HG02970 (cell line): ENCODE data around the gene PATZ1.

Source experiments
- ATAC-seq: cut with Tn5 transposase; IDR thresholded peaks from one replicate; pipeline ENCODE4 v1.9.1; 2021; ENCODE audit warnings: mild to moderate bottlenecking, moderate library complexity, moderate number of reproducible peaks; ENCODE audit not compliant: unreplicated experiment, low FRiP score

PATZ1 gene

DNA sequence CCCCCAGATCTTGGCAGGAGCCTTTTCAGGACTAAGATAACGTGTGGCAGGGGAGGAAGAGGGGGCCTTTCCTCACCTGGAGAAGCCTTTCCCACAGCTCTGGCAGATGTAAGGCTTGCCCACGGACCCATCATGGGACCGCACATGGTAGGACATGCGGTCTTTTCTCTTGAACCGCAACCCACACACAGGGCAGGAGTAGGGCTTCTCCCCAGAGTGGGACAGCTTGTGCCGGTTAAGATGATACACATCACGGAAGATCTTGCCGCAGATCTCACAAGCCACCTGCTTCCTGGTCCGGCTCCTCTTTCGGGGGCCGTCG, 1.9 kb downstream of the PATZ1 start:
- ATAC-seq = no peak

DNA sequence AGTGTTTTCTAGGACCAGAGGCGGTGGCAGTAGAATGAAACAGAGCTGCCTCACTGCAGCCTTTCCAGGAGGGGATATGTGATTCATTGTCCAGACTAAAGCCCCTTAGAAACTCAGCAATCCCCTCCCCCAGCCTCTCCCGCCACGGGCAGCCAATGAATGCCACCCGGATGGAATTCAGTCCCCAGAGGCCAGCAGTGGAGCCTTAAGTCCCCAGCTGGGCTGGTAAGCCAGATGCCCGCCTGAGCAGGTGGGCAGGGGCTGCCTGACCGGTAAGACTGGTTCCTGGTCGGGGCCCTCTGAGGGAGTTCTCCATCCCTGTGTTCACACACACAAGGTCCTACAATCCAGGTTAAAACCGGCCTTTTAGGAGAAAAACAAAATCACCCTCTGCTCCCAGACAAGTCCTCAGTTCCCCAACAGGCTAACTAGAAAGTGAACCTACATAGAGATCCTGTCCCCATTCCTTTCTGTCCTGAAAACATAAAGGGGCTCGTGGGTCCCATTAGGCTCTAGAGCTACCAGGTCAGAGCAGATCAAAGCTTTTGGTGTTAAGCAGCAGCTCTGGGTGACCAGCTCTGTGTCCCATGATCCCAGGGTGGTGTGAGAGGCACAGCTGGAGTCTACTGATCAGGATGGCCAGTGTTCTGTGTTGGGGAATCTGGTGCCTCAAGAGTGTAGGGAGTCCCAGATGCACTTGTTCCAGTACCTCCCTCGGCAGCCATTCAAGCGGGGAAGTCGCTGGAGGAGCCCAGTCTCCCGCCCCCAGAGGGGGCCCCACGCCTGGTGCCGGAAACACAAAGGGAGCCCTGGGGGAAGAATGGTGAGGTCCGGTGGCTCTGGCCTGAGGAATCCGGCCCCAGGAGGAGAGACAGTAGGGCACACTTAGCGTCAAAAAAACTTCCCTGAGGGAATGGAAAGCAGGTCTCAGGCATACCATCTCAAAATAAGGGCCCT, 2.6 kb downstream of the PATZ1 start:
- no peak for ATAC-seq

DNA sequence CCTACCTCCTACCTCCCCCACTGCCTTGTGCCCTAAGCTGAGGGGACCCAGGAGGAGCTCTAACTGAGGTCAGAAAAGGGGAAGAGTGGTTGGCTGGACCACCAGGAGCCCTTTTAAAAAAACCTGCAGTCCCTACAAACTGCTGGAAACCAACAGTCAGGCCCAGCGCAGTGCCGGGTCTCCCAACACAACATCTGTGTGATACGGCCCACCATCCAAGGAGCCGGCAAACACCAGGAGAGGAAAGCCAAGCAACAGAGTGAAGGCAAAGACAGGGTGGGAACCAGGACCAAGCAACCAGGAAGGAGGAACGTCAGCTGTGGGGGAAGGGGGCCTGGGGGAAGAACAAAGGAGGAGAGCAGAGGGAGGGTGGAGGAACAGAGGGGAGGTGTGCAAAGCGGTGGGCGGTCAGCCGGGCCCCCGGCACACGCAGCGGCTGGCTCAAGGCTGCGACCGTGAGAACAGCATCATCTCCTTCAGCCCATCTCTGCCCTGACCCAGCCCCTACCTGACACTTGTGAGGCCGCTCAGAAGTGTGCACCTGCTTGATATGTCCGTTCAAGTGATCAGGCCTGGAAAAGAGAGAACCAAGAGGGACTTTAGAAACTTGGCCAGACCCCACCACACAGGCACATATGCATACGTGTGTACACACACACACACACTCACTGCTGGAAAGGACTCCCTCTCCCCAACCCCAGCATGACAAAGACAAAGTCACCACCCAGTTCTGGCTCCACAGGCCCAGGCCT, 3.6 kb downstream of the PATZ1 start:
- no peak for ATAC-seq

DNA sequence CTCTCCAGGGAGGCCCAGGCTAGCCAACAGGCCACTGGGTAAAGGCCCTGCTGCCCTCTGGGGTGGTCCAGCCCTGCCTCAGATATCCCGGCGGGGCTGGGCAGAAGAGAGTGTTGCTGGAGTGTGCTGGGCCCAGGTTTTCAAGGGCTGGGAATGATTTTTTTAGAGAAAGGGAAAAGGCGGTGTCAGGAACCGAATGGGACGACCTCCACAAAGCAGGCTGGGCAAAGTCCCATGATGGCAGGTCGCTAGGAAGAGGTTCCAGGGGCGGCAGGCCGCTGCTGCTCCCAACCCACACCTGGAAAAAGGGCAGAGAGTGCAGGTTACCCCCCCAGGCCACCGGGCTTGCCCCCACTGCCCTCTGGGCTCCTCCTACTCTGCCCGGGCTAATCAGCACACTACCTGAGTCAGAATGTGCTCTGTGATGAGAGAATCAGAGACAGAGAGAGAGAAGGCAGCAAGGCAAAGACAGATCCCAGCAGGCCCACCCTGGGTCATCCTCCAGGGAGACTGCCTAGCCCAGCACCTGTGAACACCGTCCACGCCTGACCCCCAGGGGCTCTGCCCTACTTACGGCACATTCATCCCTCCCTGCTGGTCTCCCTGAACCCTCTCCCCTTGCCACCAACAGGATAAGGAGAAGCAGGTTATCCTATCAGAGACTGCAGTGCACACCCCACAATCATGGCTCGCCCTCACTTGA, 4.6 kb downstream of the PATZ1 start:
- ATAC-seq = no peak

DNA sequence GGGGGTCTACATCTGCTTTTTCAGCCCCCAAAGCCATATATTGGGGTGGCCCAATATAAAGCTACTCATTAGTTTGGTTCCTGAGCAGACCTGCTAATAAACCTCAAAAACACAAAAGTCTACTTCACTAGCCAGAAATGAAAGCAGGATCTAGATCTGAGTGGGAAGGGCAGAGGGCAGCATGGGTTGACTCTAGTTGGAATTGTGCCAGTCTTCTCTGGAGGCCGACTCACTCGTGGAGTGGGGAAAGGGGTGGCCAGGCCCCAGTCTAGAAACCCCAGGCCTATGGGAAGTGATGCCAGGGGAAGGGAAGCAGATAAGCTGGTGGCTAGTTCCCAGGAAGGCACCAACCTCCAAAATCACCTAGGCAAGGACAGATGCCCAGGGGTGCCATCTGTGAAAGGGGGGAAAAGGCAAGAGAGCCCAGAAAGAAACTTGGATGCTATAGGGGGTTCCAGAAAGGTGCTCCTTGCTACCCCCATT, 5.3 kb downstream of the PATZ1 start:
- ATAC-seq = no peak

DNA sequence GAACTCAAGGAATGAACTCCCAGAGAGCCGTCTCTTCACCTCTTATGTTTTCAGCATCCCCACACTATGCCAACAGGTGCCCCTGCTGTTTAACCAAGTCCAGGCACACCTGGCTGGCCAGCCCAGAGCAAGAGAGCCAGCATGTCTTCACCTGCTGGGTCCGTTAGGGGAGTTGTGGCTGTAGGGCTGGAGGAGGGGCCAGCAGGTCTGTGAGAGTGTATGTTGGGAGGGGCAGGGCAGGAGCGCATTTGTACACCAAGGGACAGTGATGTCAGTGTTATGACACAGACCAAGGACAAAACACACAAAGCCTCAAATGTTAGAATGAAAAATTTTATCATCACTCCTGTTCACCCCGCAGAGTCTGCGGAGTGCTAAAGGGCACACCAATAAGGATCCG, 5.8 kb downstream of the PATZ1 start:
- ATAC-seq = no peak

DNA sequence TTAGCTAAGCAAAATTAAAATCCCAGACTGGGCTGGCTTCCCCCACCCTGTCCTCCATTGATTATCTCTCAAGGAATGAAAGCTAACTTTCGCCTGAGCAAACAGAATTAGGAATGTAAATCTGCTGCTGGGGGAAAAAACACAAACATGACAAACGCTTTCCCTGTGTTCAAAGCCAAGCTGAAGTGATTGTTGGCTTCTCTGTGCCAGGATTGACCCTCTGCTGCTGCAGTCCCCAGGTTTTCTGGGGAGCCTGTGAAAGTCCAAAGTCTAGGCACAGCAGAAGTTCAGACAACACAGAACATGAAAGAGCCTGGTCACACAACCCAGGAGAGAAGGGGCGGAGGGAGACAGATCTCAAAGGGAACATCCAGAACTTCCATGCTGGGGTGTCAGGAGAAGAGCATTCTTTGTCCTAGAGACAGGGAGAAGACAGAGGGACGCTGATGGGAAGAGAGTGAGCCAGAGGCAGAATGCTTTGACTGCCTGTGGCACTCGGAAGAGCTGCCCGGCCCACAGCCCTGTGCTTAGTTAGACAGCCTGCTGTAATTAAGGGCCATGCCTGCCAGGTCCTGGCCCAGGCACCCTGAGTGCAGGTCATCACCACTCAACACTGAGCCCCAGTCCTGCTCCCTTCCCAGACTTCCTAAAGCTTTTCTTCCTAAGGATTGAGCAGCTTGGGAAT, 6.9 kb downstream of the PATZ1 start:
- no peak for ATAC-seq

DNA sequence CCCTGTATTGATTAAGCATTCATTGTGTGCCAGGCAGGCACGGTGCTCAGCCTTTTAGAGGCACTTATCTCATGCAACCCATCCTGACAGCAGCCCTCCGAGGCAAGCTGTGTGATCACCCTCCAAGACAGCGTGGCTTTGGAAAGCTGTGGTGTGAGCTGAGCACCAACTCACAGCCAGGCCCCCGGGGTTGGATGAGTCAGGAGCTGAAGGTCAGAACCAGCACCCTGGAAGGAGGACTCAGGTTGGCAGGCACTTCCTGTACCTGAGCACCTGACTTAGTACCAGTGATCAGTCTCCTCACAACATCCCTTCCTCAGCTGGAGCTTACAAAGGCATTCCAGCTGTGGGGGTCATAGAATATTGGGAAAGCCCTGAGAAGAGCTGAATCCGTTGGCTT, 9.0 kb downstream of the PATZ1 start:
- ATAC-seq = no peak

DNA sequence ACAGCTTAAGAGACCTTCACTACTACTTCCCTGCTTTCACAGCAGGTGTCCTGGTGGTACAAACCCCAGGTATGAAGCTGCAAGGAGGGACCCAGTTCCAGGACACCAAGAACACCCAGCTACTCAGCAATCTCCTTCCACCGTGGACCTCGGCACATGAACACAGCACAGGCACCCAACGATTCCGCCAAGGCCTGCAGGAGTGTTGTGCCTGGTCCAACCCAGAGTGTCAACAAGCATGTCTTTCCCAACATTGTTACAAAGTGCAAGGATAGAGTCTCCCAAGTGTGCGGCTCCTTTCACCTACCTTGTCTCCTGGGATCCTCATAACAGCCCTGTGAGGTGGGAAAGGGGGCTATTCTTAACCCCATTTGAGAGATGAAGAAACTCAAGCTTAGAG, 11.8 kb downstream of the PATZ1 start:
- ATAC-seq = no peak

DNA sequence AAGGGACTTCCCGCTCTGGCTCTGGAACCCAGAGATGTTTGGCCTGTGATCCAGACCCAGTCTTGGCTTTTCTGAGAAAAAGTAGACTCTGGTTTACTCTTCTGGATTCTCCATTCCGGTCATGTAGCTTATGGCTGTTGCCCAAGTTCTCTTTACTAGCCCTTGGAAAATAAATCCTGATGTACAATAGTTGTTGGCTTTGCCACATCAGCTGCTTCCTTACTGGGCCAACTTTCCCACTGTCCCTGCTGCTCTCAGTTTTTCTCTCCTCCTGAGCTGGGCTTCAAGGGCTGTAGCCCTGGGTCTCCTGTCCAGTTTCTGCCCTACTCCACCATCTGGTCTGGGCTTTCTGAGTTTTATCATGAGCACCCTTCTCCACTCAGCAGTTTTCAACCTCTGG, 12.5 kb downstream of the PATZ1 start:
- ATAC-seq = no peak

DNA sequence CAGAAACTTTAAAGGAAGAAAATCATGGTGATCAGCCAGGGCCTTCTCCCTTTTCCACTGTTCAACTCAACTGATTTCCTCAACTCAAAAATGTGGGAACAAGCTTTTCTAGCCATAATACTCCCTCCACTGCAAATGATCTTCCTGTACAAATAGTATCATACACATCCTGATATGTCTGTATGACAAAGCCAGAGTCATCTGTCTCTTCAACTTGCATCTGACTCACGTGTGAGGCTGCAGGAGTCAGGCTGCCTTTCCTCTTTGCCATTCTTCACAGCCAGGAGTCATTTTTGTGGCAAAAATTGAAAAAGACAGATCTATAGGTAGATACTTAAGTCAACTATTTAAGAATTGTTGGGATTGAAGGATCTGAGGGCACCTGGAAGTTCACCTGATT, 13.3 kb downstream of the PATZ1 start:
- no peak for ATAC-seq

DNA sequence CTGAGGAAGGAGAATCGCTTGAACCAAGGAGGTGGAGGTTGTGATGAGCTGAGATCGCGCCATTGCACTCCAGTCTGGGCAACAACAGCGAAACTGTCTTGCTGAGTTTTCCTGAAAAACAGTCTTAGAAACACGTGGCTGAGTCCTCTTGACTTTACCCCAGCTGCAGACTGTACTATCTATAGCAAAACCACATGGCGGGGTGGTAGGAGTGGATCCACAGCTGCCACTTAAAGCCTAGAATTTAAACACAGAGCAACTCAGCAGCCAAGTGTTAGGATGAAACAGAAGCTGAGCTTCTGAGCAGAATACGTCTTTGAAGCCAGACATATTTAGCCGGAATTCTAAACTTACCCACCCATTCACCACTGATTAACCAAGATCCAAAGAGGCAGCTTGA, 14.1 kb downstream of the PATZ1 start:
- ATAC-seq = no peak

DNA sequence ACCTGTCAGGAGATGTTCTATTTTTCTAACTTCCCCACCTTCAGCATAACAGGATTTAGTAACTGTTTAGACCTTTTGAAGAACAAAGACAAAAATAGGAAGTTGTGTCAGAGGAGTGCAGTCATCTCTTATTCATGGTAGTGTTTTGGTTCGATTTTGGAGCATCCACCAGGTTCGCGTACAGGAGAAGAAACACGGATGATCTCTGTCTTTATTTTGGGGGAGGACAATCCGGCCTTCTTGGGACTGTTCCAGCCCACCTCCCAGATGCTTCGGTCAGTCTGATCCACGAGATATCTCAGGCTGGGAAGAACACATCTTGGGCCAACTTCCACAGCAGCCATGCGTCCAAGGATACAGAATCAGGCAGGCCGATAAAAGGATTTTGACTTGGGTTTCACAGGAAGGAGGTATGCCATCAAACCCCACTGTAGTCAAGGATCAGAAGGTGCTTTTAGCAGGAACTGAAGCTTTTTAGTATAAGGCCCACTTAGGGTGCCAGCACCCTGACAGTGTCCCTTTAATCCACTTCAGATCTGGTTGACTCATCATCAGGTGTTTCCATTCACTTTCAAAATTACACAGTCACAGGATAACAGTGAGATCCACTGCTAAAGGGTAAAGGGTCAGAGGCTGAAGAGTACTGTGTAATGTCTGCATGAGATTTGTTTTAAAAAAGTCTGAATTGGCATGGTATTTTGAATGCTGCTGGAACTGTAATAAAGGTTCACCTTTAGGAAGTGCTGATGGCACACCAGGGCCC, 16.5 kb downstream of the PATZ1 start:
- ATAC-seq = no peak

DNA sequence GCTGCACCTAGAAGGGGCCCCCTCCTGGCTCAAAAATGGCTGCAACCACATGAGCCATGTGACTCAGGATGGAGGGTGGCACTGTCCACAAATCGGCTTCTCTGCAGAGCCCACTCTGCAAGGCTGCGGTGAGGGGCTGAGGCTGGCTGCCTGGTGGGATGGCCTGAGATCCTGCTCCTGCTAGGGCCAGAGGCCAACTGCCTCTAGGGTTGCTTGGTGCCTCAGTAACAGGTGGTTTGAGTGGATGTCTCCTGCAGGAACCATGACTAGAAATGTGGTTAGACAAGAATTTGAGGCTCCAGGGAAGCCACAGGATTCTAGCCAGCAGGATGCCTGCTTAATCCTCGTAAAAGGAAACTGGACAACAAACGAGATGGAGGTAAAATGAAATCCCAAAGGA, 17.1 kb downstream of the PATZ1 start:
- no peak for ATAC-seq

DNA sequence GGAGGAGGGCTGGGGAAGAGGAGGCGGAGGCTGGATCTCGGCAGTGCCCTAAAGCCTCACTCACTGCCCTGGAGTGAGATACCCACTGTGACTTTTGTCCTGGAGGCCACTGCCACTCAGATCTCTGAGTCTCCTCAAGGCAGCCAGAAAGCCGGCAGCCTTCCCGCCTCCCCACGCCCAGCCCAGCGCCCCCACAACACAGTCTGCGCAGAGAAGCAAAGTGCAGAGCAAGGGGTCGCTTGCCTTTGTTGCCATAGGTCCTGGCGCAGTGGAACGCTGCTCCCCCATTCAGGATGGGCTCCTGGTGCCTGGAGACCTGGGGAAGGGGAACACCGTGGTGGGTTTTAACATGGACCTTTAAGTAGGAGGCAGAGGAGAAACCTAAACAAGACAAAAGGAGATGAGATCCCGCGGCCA, 17.6 kb downstream of the PATZ1 start:
- no peak for ATAC-seq

DNA sequence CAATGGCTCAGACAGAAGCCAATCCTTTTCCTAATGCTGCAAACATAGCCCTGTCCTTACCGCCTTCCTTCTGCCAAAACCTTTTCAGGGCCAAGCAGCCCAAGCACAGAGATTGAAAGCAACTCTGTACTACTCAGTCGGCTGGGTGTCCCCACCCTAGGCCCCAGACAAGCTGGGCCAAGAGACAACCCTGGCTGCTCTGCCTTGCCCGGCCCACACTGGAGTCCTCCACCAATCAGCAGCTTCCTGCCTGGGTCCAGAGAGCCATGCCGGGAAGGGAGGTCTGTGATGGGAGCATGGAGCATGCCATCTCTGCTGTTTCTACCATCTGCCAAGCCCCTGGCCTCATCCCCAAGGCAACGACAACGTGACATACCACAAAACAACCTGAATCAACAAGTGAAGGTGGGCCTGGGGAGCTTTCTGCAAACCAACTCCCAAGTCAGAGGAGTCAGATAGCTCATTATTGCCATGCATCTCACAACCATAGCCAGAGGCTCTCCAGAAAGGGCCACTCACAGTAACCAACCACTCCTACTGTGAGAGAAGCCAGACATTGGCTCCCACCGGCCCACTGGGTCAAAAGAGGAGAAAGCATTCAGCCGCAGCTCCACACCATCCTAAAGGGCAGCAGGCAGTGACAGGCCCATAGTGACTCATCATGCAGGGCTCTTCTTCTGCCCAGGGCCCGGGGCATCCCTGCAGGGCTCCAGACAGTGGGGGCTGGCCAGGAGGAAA, 18.2 kb downstream of the PATZ1 start:
- no peak for ATAC-seq

DNA sequence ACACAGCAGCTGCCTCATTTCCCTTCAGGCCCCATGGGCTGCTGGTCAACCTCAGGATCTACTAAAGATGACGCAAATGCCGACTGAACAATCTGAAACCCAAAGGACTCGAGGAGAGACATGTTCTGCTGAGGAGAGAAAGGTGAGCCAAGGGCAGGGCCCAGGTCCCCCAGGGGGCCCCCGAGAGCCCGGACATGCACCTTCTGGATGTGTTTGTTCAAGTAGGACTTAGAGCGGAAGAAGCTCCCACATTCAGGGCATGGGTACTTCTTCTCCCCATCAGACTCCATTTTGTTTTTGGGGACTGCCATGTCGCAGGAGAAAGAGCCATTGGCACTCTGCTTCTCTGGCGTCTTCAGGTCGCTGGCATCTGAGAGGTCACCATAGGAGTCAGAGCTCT, 19.3 kb downstream of the PATZ1 start:
- no peak for ATAC-seq

DNA sequence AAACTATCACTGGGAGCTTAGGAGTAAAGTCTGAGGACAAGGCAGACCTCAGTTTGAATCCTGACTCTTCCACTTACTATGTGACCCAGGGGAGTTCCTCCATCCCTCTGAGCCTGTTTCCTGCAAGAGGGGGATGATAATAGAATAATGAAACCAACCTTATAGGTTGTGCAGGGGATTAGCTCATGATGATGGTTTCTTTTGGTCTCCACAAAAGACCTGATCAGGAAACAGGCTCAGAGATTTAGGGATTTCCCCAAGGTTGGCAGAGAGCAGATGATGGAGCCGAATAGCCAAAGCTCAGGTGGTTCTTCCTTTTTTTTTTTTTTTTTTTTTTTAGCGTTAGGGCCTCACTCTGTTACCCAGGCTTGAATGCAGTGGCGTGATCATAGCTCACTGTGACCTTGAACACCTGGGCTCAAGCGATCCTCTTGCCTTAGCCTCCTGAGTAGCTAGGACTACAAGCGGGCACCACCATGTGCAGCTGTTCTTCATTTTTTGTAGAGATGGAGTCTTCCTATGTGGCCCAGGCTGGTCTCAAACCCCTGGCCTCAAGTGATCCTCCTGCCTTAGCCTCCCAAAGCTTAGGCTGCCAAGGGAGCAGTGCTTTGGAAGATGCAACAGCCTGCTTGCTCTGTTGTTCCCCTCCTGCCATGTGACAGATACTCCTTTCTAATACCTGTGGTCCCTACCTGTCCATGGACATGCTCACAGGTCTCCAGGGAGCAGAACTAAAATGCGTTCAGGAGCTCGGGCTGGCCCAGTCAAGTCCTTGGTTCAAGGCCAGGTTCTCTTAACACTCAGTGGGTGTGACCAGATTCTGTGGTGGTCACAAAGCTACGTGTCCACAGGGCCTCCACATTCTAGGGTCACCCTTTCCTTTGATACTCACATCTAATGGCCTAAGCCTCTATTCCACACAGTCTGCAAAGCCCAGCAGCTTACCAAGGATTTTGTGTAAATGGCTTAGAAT, 22.3 kb downstream of the PATZ1 start:
- ATAC-seq = no peak
